ENCODE measurements around the gene C2CD3. TPM values are rescaled to one million over a fixed set of nuclear protein-coding genes. Genes with fewer than 3 reads are reported as not detected.

The C2CD3 gene
- polyA plus RNA-seq, 3 donors: 0.87 to 12.1 (median 2.9) TPM

- no peaks in the 10 kb centered on the region for H3K9me3 ChIP-seq (replicated peaks in 1 of 2; ENCODE audit: control insufficient read depth in 1 of 2, insufficient read depth in 1 of 2, low read length in 2 of 2)
- 92% methylated on average over 4 of the region's 9 CpGs for WGBS (ENCODE audit: insufficient coverage)
- no peak within 1 kb of the TSS for H3K4me3 ChIP-seq (replicated peaks in 1 of 3; ENCODE audit: low read depth in 2 of 3, low read length in 3 of 3)
- no peaks in the 10 kb centered on the region for H4K20me1 ChIP-seq (ENCODE audit: insufficient read depth, low read length)
- peaks cover 4 to 21% of the 10 kb centered on the region in 2 donors for H3K36me3 ChIP-seq (replicated peaks in 1 of 2; ENCODE audit: control insufficient read depth in 1 of 2, insufficient read depth in 2 of 2, low read length in 2 of 2)
- H3K79me2 ChIP-seq (ENCODE audit: insufficient read depth, low read length): no peaks in the 10 kb centered on the region
- Mint-ChIP-seq H3K36me3 (peaks cover 17 to 40% of the 10 kb centered on the region in 2 donors), H3K27ac (peak within 1 kb of the TSS in 4 of 7 donors; percentile 4 to 73 (median 56)), H3K4me3 (no peak within 1 kb of the TSS), H3K9me3 (no peaks in the 10 kb centered on the region), H3K27me3 (ENCODE audit: low read depth in 3 of 3) (peaks cover 0 to 2% (median 0%) of the 10 kb centered on the region in 3 donors), H3K4me1 (peaks cover 18% of the 10 kb centered on the region)
- DNase-seq: no peak
- no peak within 1 kb of the TSS for H3K9ac ChIP-seq (ENCODE audit: insufficient read depth, low read length, poor library complexity, severe bottlenecking)
- no peak within 1 kb of the TSS for H2AFZ ChIP-seq (ENCODE audit: insufficient read depth, low read depth, low read length, poor library complexity, severe bottlenecking)
- intact Hi-C loops (cut with micrococcal nuclease): no loop called here
- H3K4me1 ChIP-seq (ENCODE audit: control insufficient read depth in 1 of 2, insufficient read depth in 2 of 2, low read length in 2 of 2): peaks cover 4 to 9% of the 10 kb centered on the region in 2 donors
- H3K27ac ChIP-seq (ENCODE audit: low read depth in 1 of 2, low read length in 2 of 2): no peak within 1 kb of the TSS
- no peaks in the 10 kb centered on the region for H3K27me3 ChIP-seq (ENCODE audit: control insufficient read depth in 2 of 2, insufficient read depth in 2 of 2, low read length in 2 of 2)
- TF ChIP-seq, protein P1, sequence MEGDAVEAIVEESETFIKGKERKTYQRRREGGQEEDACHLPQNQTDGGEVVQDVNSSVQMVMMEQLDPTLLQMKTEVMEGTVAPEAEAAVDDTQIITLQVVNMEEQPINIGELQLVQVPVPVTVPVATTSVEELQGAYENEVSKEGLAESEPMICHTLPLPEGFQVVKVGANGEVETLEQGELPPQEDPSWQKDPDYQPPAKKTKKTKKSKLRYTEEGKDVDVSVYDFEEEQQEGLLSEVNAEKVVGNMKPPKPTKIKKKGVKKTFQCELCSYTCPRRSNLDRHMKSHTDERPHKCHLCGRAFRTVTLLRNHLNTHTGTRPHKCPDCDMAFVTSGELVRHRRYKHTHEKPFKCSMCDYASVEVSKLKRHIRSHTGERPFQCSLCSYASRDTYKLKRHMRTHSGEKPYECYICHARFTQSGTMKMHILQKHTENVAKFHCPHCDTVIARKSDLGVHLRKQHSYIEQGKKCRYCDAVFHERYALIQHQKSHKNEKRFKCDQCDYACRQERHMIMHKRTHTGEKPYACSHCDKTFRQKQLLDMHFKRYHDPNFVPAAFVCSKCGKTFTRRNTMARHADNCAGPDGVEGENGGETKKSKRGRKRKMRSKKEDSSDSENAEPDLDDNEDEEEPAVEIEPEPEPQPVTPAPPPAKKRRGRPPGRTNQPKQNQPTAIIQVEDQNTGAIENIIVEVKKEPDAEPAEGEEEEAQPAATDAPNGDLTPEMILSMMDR (IDR thresholded peaks at IDR 0.05): no peak
- H3K4me2 ChIP-seq (replicated peaks; ENCODE audit: extremely low read depth, low read length, poor library complexity, severe bottlenecking): no peak within 1 kb of the TSS
Observed at GRCh38 chr11:74008373-74009229, 162.2 kb downstream of the C2CD3 start, which contains the start of gene UCP3. UCP3 (minus strand) TSS chr11:74009085; CDS start chr11:74007042, 2,043 bp downstream.

DNA sequence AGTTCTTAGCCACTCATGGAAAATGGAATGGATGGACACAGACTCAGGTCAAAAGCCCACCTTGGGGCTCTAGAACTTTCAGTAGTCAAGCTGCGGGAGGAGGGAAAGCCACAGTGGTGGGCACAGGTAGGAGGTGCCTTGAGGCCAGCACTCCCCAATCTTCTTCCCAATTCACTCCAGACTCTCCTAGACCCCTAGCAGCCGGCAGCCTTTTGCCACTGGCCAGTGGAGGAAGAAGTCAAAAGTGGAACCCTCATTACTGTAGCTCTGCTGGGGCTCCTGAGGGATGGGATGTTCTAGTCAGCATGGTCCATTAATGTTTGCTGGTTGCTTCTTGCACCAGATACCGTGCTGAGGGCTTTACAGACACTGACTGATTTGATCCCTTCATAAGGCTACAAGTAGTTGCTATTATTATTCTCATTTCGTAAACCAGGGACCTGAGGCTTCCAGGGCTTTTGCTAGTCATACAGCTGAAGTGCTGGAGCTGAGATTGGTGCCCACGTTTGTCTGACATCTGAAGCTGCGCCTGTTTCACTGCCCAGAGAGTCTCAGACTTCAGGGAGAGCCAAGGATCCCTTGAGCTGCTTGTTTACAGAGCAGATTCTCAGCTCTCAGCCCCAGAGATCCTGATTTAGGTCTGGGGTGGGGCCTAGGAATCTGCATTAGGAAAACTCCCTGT, 163.0 kb downstream of the C2CD3 start:
- TF ChIP-seq, protein P1 (IDR thresholded peaks at IDR 0.05): no peak
- no peak overlapping the region for H3K27ac ChIP-seq (ENCODE audit: low read depth in 1 of 2, low read length in 2 of 2)
- H3K27me3 ChIP-seq (ENCODE audit: control insufficient read depth in 2 of 2, insufficient read depth in 2 of 2, low read length in 2 of 2): no peaks in the 10 kb centered on the region
- H3K9ac ChIP-seq (ENCODE audit: insufficient read depth, low read length, poor library complexity, severe bottlenecking): no peak overlapping the region
- no peak for DNase-seq
- no peak overlapping the region for H2AFZ ChIP-seq (ENCODE audit: insufficient read depth, low read depth, low read length, poor library complexity, severe bottlenecking)
- Mint-ChIP-seq H3K4me1 (peaks cover 18% of the 10 kb centered on the region), H3K9me3 (no peaks in the 10 kb centered on the region), H3K27me3 (ENCODE audit: low read depth in 3 of 3) (peaks cover 0 to 2% (median 0%) of the 10 kb centered on the region in 3 donors), H3K36me3 (peaks cover 23 to 43% of the 10 kb centered on the region in 2 donors), H3K27ac (peak overlapping the region in 2 of 7 donors; percentile 31 to 76), H3K4me3 (no peak overlapping the region)
- intact Hi-C loops (cut with micrococcal nuclease): no loop called here
- no peaks in the 10 kb centered on the region for H3K9me3 ChIP-seq (replicated peaks in 1 of 2; ENCODE audit: control insufficient read depth in 1 of 2, insufficient read depth in 1 of 2, low read length in 2 of 2)
- H3K4me2 ChIP-seq (replicated peaks; ENCODE audit: extremely low read depth, low read length, poor library complexity, severe bottlenecking): no peak overlapping the region
- H3K79me2 ChIP-seq (ENCODE audit: insufficient read depth, low read length): no peaks in the 10 kb centered on the region
- WGBS (ENCODE audit: insufficient coverage): 91% methylated on average over 4 of the region's 6 CpGs
- no peaks in the 10 kb centered on the region for H4K20me1 ChIP-seq (ENCODE audit: insufficient read depth, low read length)
- peaks cover 4 to 21% of the 10 kb centered on the region in 2 donors for H3K36me3 ChIP-seq (replicated peaks in 1 of 2; ENCODE audit: control insufficient read depth in 1 of 2, insufficient read depth in 2 of 2, low read length in 2 of 2)
- H3K4me1 ChIP-seq (ENCODE audit: control insufficient read depth in 1 of 2, insufficient read depth in 2 of 2, low read length in 2 of 2): peaks cover 4 to 9% of the 10 kb centered on the region in 2 donors
- no peak overlapping the region for H3K4me3 ChIP-seq (replicated peaks in 1 of 3; ENCODE audit: low read depth in 2 of 3, low read length in 3 of 3)

Measured in CD14-positive monocyte (primary cell).